DOHH2 (cell line): ENCODE data around the gene CASR.

Source experiments
- H3F3A ChIP-seq: fragments of 200-600 bp; sonication (generic), shearing (Covaris generic); 2 replicates; pipeline ENCODE4 v1.6.0; 2016; ENCODE audit warnings: antibody characterized with exemption, mild to moderate bottlenecking; ENCODE audit not compliant: control insufficient read depth, insufficient read depth
- H3K27ac ChIP-seq: fragments of 200-600 bp; sonication (generic); 2 replicates; pipeline ENCODE4 v1.5.1; 2014; ENCODE audit warnings: low read depth, mild to moderate bottlenecking, low read length, moderate library complexity
- H3K27me3 ChIP-seq: fragments of 200-600 bp; sonication (generic); 2 replicates; pipeline ENCODE4 v1.6.1; 2014; ENCODE audit warnings: mild to moderate bottlenecking, low read length, mixed read lengths; ENCODE audit not compliant: control insufficient read depth
- H3K36me3 ChIP-seq: fragments of 200-600 bp; sonication (generic); 2 replicates; pipeline ENCODE4 v1.6.1; 2014; ENCODE audit warnings: mild to moderate bottlenecking, low read length, moderate library complexity, mixed read lengths; ENCODE audit not compliant: control insufficient read depth
- H3K4me1 ChIP-seq: fragments of 200-600 bp; sonication (generic); 2 replicates; pipeline ENCODE4 v1.6.1; 2014; ENCODE audit warnings: mild to moderate bottlenecking, low read length, mixed read lengths; ENCODE audit not compliant: control insufficient read depth
- H3K4me2 ChIP-seq: fragments of 200-600 bp; sonication (generic); 2 replicates; pipeline ENCODE4 v1.6.0; 2014; ENCODE audit warnings: mild to moderate bottlenecking, low read length, moderate library complexity
- H3K4me3 ChIP-seq: fragments of 200-600 bp; sonication (generic); 2 replicates; pipeline ENCODE4 v1.5.1; 2014; ENCODE audit warnings: mild to moderate bottlenecking, low read length, mixed read lengths
- H3K79me2 ChIP-seq: fragments of 200-600 bp; sonication (generic); 2 replicates; pipeline ENCODE4 v1.6.1; 2014; ENCODE audit warnings: mild to moderate bottlenecking, low read length, mixed read lengths; ENCODE audit not compliant: control insufficient read depth
- H3K9me2 ChIP-seq: fragments of 200-600 bp; sonication (generic); replicated peaks from 2 replicates; pipeline ENCODE4 v1.6.1; 2014; ENCODE audit warnings: mild to moderate bottlenecking, low read length, mixed read lengths; ENCODE audit not compliant: control insufficient read depth
- H3K9me3 ChIP-seq: fragments of 200-600 bp; sonication (generic); 2 replicates; pipeline ENCODE4 v1.6.1; 2014; ENCODE audit warnings: antibody characterized with exemption, low read length, mixed read lengths; ENCODE audit not compliant: control insufficient read depth, insufficient read depth
- H4K20me1 ChIP-seq: fragments of 200-600 bp; sonication (generic); 2 replicates; pipeline ENCODE4 v1.6.0; 2014; ENCODE audit warnings: low read depth, mild to moderate bottlenecking, antibody characterized with exemption, low read length, moderate library complexity; ENCODE audit not compliant: control insufficient read depth, insufficient read depth
- CTCF ChIP-seq: fragments of 200-600 bp; sonication (generic); IDR thresholded peaks from one replicate; pipeline ENCODE4 v1.5.1; 2014; ENCODE audit warnings: antibody characterized with exemption, mild to moderate bottlenecking, low read depth, low read length; ENCODE audit not compliant: poor library complexity, severe bottlenecking
- EZH2phosphoT487 ChIP-seq: fragments of 200-600 bp; sonication (generic); IDR thresholded peaks from 2 replicates; pipeline ENCODE4 v1.6.1; 2017; ENCODE audit warnings: borderline replicate concordance, mild to moderate bottlenecking, antibody characterized with exemption, low read length, moderate library complexity, mixed read lengths

The CASR gene

DNA sequence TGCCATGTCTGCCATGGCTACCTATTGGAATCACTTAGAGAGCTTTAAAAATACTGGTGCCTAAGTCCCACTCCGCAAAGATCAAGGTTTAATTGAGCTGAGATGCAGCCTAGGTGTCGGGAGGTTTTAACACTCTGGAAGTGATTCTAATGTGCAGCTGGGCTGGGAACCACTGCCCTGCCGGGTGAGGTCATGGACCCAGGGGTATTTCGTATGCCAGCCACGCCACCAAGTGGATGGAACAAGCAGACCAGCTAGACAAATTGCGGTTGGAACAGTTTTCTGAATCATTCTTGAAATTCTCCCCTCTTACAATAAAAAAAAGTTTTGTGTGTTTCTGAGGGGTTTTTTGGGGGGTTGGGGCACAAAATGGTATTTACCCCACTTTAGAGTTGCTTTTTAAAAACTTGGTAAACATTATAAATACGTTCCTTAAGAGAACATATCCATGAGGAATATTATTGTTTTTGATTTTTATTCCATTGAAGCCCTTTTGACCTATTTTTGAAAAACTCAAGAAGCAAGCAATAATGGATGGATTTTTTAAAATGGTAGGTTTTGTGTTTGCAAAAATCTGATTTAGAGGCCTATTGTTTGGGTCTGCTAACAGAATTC is 75.4 kb downstream of the CASR start:
- H3K36me3 ChIP-seq = no peaks in the 10 kb centered on the region
- TF ChIP-seq EZH2phosphoT487 = no peak
- TF ChIP-seq CTCF = peak; percentile 77
- no peak overlapping the region for H3K4me3 ChIP-seq
- no peaks in the 10 kb centered on the region for H3F3A ChIP-seq
- no peaks in the 10 kb centered on the region for H3K9me3 ChIP-seq
- H3K9me2 ChIP-seq = no peaks in the 10 kb centered on the region
- no peaks in the 10 kb centered on the region for H3K4me1 ChIP-seq
- H3K27me3 ChIP-seq = peaks cover 30% of the 10 kb centered on the region
- H4K20me1 ChIP-seq = no peaks in the 10 kb centered on the region
- H3K79me2 ChIP-seq = no peaks in the 10 kb centered on the region
- H3K27ac ChIP-seq = no peak overlapping the region
- 0 out of 2 replicates have a peak overlapping the region, but pooled peaks have one; percentile 10 for H3K4me2 ChIP-seq

- Histone ChIP-seq H3K9me2 (no peaks in the 10 kb centered on the region), H3K9me3 (no peaks in the 10 kb centered on the region), H3K27me3 (peaks cover 30% of the 10 kb centered on the region), H3K4me1 (no peaks in the 10 kb centered on the region), H3K36me3 (no peaks in the 10 kb centered on the region), H4K20me1 (no peaks in the 10 kb centered on the region), H3K4me3 (no peak overlapping the region), H3K4me2 (no peak overlapping the region), H3K27ac (no peak overlapping the region), H3F3A (no peaks in the 10 kb centered on the region), H3K79me2 (no peaks in the 10 kb centered on the region)
- TF ChIP-seq CTCF (no peak), EZH2phosphoT487 (no peak)
These were observed 76.7 kb downstream of the CASR start for GRCh38 chr3:122260206-122260605.

GRCh38 chr3:122263058-122263457 is 79.6 kb downstream of the CASR start:
- Histone ChIP-seq H3K4me1 (no peaks in the 10 kb centered on the region), H3K79me2 (no peaks in the 10 kb centered on the region), H3K4me3 (no peak overlapping the region), H3K9me2 (no peaks in the 10 kb centered on the region), H3K36me3 (no peaks in the 10 kb centered on the region), H4K20me1 (no peaks in the 10 kb centered on the region), H3K4me2 (no peak overlapping the region), H3K27ac (no peak overlapping the region), H3K27me3 (peaks cover 33% of the 10 kb centered on the region), H3K9me3 (no peaks in the 10 kb centered on the region), H3F3A (no peaks in the 10 kb centered on the region)
- no peak for TF ChIP-seq CTCF
- no peak for TF ChIP-seq EZH2phosphoT487
